HG02623 (cell line): ENCODE measurements around the gene HAUS8.
"Not testable (repeated sequence)": the region's sequence is repeated elsewhere in the genome, so short reads cannot be mapped to it uniquely, and the experiment has no call there.

Experiments used
- ATAC-seq: cut with Tn5 transposase; IDR thresholded peaks from one replicate; pipeline ENCODE4 v1.9.1; 2021; ENCODE audit warnings: moderate library complexity; ENCODE audit not compliant: unreplicated experiment

The HAUS8 gene

DNA sequence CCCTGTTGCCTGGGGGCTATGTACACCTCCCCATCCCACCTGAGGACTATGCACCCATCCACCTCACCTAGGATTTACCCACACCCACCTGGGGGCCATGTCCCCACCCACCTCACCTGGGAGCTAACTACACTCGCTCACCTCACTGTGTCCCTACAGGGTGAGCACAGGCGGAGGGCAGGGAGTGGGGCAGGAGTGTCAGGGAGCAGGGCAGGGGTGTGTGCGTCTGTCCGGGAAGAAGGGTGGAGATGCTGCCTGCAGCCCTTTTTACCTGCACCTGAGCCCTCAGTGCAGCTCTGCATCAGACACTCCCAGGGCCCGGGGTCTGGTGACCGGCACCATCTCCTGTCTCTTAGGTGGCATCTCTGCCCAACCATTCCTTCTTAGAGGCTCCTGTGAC, 38.1 kb downstream of the HAUS8 start:
- no peak for ATAC-seq

DNA sequence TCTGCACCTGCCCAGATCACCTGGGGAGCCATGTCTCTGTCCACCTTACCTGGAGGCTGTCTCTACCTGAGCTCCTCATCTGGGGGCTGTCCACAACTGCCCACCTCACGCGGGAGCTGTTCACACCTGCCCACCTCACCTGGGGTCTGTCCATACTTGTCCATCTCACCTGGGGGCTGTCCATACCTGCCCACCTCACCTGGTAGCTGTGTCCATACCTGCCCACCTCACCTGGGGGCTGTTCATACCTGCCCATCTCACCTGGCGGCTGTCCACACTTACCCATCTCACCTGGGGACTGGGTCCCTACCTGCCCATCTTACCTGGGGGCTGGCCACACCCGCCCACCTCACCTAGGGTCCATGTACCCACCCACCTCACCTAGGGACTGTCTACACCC, 38.6 kb downstream of the HAUS8 start:
- ATAC-seq: no peak

DNA sequence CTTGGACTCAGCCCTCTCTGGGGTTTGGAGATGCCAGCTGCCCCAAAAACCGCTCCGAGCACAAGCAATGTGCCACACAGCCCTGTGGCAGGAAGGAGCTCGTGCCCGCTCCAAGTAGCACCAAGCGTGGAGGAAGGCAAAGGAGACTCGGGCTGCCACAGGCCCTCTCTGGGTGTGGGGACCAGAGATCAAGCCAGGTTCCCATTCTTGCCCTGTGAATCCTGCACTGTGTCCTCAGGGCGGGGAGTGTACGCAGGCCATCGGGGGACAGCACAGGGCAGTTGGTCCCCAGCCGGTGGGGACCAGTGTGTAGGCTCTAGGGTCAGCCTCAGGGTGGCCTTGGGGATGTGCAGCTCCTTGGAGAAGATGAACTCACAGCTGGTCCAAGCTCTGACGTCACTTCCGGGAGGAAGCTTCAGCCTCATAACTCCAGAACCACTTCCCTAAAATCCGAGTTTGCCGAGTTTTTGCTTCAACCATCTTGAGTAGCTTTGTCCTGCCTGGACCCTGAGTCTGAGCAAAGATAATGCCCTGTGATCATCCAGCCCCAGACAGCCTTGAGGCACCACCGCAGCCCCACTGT, 39.3 kb downstream of the HAUS8 start:
- no peak for ATAC-seq

DNA sequence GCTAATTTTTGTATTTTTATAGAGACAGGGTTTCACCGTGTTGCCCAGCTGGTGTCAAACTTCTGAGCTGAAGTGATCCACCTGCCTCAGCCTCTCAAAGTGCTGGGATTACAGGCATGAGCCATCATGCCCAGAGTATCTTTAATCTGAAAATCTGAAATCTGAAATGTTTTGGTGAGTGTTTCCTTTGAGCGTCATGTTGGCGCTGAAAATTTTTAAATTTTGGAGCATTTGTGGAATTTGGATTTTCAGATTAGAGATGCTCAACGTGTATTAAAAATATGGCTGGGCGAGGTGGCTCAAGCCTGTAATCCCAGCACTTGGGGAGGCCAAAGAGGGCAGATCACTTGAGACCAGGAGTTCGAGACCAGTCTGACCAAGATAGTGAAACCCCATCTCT, 43.5 kb downstream of the HAUS8 start:
- ATAC-seq: no peak

DNA sequence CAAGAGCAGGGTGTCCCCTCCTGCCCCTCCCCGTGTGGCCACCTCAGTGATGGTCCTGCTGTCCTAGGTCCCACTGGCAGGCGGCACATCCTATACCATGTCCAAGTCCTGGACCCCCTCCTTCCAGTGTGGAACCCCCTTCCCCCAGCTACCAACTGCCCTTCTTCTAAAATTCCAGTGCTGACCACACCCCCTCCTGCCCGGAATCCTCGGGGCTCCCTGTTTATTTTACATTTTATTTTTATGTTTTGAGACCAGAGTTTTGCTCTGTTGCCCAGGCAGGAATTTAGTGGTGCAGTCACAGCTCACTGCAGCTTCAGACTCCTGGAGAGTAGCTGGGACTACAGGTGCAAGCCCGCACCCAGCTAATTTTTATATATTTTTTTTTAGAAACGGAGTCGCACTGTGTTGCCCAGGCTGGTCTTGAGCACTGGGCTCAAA, 47.7 kb downstream of the HAUS8 start:
- ATAC-seq: no peak

DNA sequence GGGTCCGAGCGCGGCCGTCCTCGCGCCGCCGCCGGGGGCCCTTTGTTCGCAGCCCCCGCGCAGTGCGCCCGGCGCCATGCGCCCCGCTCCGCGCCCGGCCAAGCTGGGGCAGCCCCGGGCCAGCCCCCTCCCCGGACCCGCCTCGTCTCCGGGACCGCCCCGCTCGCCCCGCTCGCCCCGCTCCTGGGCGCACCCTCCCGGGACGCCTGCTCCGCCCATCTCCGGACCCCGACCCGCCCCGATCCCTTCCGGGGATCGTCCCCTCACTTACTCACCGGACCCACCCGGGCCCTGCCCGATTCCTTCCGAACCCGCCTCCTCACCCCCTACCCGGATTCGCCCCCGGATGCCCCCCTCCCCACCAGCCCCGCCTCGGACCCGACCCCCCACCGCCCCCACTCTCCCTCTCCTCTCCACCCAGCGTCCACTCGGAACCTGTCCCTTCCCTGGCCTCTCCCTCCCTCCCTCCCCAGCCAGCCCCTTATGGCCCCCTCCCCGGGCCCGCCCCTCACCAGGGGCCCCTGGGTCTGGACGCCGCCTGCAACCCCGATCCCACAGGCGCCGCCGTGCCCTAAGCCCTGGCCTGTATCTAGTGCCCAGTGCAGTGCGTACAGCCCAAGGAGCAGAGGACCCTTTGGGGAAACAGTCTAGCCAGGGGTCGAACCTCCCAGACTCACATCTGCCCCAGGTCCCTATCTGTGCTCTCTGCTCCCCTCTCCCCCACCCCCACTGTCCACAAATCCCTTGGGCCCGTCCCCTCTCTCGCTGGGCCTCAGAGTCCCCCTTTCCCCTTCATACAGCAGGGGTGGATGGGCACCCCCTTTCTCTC, 48.3 kb downstream of the HAUS8 start, which contains the start of gene CPAMD8:
TSS of gene CPAMD8 (minus strand) at position 105 of the 829 bp plus-strand sequence. CDS start 168 bp downstream, outside the sequence.
- no peak for ATAC-seq

DNA sequence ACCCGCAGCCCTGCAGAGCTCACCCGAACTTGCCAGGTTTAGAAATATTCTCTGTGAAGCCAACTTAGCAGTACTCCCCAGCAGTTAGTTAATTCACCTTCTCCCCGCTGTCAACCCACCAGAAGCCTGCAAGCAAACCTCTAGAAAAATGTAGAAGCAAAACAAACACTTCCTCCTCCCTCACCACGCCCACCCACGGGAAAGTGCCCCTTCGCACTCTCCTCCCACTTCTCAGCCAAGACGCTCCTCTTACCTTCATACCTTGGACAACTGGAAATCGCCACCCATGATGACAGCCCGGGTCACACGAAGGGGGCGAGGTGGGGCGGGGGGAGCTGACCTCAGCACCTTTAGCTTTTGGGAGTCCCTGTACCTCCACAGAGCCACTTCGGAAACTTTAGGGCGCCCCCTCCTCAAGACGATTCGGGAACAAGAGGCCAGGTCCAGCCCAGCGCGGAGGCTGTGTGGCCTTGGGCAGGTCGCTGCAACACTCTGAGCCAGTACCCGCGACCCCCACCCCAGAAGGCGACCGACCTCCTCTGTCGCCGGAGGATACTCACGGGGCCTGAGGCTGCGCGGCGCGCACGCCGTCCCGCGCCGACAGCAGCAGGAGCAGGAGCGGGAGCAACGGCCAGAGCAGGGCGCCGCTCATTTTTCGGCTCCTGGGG, 49.1 kb downstream of the HAUS8 start:
- no peak for ATAC-seq

DNA sequence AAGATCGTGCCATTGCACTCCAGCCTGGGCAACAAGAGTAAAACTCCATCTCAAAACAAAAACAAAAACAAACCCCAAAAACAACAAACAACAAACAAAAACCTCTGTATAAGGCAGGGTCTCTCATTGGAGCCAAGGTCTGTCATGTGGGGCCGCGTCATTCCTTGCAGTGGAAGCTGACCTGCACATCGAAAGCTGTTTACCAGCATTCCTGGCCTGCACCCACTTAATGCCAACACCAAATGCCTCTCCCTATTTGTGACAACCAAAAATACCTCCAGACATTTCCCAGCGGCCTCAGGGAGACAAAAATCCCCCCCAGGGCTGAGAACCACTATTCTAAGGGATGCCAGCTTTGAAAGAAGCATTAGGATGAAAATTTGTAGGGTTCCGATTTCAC, 49.9 kb downstream of the HAUS8 start:
- ATAC-seq: no peak

DNA sequence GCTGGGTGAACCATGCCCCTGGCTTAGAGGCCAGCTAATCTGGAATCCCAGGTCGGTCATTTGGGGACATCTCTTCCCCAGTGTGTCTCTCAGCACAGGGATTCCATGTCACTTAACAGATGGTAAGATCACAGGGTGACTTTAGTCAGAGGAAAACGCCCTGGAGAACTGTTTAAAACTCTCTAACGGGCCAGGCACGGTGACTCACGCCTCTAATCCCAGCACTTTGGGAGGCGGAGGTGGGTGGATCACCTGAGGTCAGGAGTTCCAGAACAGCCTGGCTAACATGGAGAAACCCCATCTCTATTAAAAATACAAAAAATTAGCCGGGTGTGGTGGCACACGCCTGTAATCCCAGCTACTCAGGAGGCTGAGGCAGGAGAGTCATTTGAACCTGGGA, 50.3 kb downstream of the HAUS8 start:
- ATAC-seq: not testable (repeated sequence)

DNA sequence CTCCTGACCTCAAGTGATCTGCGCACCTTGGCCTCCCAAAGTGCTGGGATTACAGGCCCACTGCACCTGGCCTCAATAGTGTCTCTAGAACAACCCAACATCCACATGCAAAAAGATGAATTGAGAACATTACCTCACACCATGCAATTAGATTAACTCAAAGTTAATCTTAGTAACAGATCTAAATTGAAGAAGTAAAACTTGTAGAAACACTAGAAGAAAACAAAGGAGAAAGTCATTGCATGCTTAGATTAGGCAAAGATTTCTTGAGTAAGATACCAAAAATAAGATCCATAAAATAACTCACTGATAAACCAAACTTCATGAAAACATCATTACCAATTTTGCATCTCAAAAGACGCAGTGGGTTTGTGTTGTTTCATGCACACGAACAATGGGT, 51.4 kb downstream of the HAUS8 start:
- no peak for ATAC-seq

DNA sequence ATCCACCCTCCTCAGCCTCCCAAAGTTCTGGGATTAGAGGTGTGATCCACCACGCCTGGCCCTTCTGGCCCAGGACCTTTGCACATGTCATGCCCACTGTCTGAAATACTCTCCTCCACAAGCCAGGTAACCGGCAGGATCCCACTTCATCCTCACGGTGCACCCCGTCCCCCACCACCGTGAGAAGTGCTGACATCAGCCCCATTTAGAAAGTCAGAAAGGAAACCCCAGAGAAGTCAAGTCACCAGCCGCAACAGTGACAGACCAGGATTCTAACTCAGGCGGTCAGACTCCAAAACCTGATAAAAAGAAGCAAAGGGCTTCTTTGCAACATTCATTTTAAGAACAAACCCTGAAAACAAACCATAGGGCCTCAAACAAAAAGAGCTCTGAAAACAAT, 52.5 kb downstream of the HAUS8 start:
- no peak for ATAC-seq

DNA sequence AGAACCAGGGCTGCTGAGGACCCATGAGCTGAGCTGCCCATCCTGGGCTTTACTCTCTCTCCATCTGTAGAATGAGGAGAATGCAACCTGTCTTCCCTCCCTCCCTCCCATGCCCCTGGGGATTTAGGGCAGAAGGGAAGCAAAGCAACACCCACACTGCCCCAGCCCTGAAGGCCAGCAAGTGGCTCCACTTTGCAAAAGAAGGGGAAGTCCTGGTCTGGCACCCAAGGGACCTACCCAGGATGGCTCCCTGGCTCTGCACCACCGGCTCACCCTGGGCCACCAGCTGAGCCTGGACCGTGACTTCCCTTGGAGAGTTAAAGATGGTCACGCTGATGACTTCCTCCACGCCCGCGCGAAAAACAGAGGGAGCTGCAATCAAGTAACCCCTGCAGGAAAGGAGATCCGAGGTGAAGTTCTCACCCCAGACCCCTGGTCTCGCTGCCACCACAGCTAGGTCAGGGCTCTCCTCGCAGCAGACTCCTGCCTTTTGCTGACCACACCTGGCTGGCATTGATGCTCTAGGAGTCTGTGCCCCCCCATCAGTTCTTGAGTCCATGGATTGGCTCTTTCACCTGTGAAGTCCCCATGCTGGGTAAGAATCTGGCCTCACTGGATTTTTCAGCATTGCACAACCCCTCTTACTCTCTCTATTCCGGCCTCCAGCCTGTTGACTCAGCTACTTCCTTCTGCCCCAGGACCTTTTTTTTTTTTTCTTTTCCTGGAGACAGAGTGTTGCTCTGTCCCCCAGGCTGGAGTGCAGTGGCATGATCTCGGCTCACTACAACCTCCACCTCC, 53.3 kb downstream of the HAUS8 start:
- no peak for ATAC-seq

DNA sequence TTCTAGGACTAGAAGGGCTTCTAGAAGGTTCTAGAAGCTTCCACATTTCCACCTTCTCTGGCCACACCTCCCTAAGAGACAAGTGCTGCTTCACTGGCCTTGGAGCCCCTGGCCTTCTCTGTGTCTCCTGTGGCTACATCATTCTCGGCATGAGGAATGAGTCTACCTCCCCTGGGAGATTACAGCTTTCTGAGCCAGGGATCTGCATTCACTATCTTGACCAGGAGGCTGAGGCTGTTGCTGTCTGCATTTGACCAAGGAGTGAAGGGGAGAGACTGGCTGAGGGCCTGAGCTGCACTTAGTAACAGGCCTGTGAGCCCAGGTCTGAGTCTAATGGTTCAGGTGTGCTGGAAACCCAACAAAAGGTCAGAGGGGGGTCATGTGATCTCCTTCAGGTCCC, 53.9 kb downstream of the HAUS8 start:
- ATAC-seq: no peak

DNA sequence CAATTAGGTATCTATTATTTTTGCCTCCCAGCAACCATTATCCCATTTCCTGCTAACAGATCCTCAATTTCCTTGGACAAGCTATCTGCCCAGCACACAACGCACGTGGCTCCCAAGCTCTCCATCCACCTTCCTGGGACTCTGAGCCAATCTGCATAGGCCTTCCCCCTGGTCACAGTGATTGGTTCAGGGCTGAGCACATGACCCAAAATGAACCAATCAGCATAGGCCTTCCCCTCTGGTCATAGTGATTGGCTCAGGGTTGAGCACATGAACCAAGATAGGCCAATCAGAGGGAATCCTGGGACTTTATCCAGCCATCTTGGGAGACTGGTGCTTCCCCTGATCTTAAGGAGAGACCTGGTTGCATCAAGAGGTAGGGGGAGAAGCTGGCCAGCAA, 54.4 kb downstream of the HAUS8 start:
- no peak for ATAC-seq

DNA sequence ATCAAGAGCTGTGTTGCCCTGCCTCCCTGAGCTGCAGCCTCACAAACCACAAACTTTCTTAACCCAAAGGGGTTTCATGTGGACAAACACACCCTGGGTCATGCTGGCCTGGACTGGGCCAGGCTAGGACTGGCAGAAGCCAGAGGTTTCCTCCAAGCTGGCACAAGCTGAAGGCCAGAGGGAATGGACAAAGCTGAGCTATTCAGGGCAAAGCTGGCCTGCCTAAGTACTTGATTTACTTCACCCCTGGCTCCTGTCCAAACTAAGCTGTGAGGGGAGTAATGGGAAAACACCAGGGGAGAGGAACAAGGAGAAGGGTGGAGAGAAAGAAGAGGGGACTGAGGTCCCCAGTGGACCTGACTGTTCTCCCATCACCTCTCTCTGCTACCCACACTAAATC, 54.9 kb downstream of the HAUS8 start:
- ATAC-seq: no peak

DNA sequence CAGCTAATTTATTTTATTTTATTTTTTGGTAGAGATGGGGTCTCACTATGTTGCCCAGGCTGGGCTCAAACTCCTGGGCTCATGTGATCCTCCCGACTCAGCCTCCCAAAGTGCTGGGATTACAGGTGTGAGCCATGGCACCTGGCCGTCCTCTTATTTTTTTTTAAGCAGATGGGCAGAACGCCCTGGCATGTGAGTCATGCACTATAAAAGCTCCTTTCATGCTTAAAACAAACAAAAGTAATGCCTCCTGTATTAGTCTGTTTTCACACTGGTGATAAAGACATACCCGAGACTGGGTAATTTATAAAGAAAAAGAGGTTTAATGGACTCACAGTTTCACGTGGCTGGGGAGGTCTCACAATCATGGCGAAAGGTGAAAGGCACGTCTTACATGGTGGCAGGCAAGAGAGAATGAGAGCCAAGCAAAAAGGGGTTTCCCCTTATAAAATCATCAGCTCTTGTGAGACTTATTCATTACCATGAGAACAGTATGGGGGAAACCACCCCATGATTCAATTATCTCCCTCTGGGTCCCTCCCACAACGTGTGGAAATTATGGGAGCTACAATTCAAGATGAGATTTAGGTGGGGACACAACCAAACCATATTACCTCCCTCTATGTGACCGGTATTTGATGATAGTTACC, 60.9 kb downstream of the HAUS8 start:
- ATAC-seq: not testable (repeated sequence)

DNA sequence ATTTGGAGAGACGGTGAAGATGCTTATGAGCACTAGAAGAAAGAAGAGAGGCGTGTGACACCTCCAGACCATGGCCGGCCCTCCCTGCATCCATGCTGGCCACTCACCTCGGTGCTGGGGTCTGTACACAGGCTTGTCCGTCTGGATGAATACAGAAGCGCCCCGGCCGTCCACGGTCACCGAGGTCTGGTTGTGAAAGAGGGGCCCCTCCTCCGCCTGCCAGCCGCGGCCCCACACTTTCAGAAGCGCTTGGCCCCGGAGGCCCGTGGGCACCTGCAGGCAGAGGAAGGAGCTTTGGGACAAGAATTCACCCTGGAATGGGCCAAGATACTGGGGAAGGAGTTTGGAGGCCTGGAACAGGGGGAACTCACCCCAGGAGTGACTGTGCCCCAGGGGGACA, 63.8 kb downstream of the HAUS8 start:
- ATAC-seq: no peak

DNA sequence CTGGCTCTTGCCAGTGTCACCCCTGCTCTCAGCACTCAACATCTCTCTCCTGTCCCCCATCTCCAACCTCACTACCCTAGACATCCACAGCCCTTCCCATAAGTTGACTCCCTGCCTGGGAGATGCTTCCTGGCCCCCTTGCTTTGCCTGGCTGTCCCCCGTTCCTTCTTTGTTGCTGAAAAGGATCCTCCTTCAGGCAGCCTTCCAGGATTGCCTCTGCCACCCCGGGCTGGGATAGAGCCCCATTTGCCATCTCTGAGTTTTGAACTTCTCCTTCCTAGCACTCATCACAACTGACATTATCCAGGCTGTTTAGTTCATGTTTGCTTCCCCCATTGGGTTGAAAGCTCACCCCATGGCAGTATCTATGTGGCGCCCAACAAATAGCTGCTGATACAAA, 68.7 kb downstream of the HAUS8 start:
- ATAC-seq: no peak

DNA sequence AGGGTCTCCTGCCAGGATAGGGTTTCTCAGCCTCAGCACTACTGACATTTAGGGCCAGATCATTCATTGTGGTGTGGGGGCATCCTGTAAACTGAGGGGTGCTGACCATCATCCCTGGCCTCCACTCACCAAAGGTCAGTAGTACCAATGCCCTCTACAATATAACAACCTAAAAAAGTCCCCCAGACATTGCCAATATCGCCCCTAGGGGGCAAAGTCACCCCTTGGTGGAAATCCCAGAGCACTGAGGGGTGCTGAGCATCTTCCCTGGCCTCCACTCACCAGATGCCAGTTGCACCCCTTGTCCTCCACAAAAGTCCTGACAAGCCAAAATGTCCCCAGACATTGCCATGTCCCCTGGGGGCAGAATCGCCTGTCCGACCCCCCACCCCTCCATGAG, 70.3 kb downstream of the HAUS8 start:
- ATAC-seq: no peak

DNA sequence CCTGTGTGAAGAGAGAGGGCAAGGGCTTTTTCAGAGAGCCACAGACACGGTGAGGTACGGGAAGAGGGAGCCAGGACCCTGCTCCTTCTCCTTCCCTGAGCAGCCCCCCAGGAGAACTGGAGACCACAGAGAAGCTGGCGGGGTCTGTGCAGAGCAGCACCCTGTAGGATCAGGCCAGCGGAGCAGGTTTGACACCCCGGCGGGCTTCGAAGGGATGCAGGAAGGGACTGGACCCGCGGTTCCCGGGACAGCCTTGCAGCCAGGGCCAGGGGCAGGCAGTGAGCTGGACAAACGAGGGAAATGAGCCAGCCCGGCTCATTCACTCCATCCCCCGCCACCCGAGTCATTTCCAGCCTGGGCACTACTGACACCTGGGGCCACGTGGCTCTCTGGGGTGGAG, 70.9 kb downstream of the HAUS8 start:
- no peak for ATAC-seq

DNA sequence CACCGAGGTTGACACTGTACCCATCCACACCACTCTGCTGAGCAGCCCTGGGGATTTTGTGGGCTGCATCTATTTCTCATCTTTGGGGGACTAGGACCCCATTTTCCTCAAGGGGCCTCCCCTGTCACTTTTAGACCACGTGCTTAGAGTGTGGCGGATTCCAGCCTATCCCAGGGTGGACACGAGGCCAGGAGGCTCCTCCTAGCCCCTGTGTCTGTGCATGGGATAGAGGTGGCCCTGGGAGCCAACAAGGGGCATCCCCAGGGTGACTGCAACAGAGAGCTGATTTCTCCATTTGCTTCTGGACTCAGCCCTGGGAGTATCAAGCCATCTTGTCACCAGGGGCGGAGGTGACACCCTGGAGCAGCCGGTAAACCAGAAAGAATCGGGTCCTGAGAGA, 72.8 kb downstream of the HAUS8 start:
- ATAC-seq: no peak
